ENCODE results near the gene PTCD3.

The PTCD3 gene

DNA sequence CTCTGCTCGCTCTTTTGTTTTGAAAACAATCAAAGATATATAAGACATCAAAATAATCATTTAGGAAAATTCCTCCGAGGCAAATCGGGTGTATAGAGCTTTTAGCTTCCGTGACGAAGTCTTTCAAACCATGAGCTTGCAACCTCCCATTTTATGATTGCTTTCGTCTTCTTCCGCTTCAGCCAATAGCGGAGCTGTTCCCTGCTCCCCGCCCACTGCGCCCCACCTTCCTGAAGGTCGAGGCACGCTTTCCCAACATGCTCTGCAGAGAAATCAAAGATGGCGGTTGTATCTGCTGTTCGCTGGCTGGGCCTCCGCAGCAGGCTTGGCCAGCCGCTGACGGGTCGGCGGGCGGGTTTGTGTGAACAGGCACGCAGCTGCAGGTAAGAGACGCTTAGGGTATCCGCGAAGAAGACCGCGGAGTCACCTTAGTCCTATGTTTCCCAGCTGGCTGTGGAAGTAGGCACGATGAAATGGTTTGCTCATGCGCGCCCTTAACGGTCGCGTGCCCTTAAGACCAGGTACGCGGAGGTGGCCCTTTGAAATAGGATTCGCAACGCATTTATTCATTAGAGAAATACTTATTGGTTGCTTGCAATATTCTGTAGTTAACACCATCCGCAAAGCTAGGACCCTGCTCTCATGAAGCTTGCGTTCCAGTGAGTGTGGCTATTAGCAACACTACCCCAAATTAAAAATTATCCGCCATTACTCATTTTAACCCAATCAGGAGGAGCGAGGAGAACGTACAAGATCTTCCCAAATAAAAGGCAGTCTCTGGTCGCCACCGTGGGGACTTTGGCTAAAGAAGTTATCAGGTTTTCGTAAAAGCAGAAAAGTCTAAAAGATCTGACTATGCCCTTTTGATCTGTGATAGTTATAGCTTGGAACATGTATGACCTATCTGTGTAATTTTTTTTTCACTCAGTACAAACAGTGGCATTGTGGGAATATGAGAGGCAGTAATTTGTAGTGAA lies at the start of gene PTCD3:
Gene PTCD3, plus strand, starts transcription at position 267 of the 977 bp plus-strand sequence. Its CDS starts 13 bp downstream, at position 280.
- peak; percentile 90 for DNase-seq (ENCODE audit: low read depth)
- peak within 1 kb of the TSS; percentile 86 for H3K4me3 ChIP-seq (ENCODE audit: low read length)
- TF ChIP-seq, protein P1, sequence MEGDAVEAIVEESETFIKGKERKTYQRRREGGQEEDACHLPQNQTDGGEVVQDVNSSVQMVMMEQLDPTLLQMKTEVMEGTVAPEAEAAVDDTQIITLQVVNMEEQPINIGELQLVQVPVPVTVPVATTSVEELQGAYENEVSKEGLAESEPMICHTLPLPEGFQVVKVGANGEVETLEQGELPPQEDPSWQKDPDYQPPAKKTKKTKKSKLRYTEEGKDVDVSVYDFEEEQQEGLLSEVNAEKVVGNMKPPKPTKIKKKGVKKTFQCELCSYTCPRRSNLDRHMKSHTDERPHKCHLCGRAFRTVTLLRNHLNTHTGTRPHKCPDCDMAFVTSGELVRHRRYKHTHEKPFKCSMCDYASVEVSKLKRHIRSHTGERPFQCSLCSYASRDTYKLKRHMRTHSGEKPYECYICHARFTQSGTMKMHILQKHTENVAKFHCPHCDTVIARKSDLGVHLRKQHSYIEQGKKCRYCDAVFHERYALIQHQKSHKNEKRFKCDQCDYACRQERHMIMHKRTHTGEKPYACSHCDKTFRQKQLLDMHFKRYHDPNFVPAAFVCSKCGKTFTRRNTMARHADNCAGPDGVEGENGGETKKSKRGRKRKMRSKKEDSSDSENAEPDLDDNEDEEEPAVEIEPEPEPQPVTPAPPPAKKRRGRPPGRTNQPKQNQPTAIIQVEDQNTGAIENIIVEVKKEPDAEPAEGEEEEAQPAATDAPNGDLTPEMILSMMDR (conservative IDR thresholded peaks at IDR 0.05; ENCODE audit: low read depth, low read length) = no peak

DNA sequence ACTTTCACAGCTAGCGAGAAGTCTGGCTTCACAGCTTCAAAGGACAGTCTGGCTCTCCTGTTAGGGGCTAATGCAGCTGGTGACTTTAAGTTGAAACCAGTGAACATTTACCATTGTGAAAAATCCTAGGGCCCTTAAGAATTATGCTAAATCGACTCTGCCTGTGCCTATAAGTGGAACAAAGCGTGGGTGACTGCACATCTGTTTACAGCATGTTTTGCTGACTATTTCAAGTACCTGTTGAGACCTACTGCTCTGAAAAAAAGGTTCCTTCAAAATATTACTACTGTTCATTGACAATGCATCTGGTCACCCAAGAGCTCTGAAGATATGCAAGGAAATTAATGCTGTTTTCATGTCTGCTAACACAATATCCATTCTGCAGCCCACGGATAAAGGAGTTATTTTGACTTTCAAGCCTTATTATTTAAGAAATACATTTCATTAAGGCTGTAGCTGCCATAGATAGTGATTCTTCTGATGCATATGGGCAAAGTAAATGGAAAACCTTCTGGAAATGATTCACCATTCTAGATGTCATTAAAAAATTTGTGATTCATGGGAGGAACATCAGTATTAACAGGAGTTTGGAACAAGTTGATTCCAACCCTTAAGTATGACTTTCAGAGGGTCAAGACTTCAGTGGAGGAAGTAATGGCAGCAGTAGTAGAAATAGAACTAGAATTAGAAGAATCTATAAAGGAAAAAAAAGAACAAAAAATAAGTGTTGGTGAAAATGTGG lies 49.3 kb upstream of the PTCD3 start:
- no peak overlapping the region for H3K4me3 ChIP-seq (ENCODE audit: low read length)
- DNase-seq (ENCODE audit: low read depth) = no peak
- TF ChIP-seq, protein P1 (conservative IDR thresholded peaks at IDR 0.05; ENCODE audit: low read depth, low read length) = no peak

DNA sequence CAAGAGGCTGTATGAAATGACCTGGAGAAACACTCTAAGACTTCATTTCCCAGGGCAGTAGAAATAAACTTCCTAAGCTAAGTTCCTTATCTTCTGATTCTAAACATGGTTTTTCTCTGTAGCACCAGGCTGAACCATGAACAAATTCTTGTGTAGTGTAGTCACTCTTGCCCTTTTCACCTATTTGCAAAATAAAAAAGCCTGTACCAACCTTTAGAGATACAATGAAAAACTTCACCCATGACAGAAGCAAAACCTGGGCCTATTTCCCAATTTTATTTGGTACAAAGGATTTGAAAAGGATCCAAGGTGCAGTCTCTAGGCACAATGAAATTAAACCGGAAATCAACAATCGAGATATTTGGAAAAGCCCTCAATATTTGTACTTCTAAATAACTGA lies 44.0 kb upstream of the PTCD3 start:
- H3K4me3 ChIP-seq (ENCODE audit: low read length) = no peak overlapping the region
- DNase-seq (ENCODE audit: low read depth) = peak; percentile 64
- TF ChIP-seq, protein P1 (conservative IDR thresholded peaks at IDR 0.05; ENCODE audit: low read depth, low read length) = no peak

DNA sequence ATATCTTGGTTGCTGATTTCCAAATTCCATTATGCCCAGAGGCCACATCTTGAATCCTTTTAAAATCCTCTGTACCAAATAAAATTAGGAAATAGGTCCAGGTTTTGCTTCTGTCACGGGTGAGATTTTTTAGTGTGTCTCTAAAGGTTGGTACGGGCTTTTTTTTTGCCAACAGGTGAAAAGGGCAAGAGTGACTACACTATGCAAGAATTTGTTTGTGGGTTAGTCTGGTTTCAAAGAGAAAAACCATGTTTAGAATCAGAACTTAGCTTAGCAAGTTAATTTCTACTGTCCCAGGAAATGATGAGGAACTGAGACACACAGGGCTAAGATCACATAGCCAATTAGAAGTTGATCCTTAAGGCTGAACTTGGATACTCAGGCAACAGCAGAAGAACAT lies 42.0 kb upstream of the PTCD3 start:
- TF ChIP-seq, protein P1 (conservative IDR thresholded peaks at IDR 0.05; ENCODE audit: low read depth, low read length) = no peak
- H3K4me3 ChIP-seq (ENCODE audit: low read length) = no peak overlapping the region
- DNase-seq (ENCODE audit: low read depth) = peak; percentile 35

DNA sequence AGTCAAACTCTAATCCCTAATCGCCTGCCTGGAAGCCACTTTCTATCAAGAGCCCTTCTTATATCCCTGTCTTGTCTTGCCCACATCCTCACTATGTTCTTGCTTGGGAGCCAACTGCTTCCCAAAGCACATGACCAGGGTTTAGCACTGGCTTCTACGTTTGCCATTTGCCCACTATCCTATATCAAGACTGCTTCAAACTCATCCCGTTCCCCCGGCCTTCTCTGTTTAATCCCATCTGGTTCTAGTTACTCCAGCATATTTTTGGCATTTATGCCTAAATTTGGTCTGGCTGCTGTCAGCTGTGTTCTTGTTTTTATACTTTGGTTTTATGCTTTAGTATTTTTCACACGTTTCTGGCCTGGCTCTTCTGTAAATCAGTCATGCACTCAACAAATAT lies 40.5 kb upstream of the PTCD3 start:
- DNase-seq (ENCODE audit: low read depth) = no peak
- TF ChIP-seq, protein P1 (conservative IDR thresholded peaks at IDR 0.05; ENCODE audit: low read depth, low read length) = no peak
- H3K4me3 ChIP-seq (ENCODE audit: low read length) = no peak overlapping the region

DNA sequence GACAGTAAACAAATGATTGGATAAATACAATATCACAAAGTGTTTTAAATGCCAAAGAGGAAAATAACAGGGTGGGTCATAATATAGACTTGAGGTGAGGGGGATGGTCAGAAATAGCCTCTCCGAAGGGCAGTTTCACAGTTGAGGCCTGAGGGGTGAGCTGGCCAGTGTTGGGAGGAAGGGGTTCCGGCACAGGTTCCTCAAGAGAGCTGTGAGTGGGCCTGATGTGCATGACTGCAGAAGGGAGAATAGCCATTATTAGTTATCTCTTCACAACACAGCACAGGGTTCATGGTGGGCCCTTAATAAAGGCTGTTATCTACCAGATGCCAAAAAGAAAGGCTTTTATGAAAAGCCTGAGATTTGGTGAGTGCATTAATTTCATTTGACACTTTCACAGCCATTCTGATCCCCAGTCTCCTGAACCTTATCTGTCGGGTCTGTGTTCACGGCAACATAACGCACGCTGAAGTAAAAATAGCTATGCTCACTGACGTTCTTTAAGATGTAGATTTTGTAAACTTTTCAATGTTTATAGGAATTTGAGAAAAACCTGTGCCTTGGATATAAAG lies 39.9 kb upstream of the PTCD3 start:
- TF ChIP-seq, protein P1 (conservative IDR thresholded peaks at IDR 0.05; ENCODE audit: low read depth, low read length) = no peak
- no peak overlapping the region for H3K4me3 ChIP-seq (ENCODE audit: low read length)
- no peak for DNase-seq (ENCODE audit: low read depth)

Data from retinal pigment epithelial cell (primary cell).